Stimulated activated naive CD8-positive, alpha-beta T cell treated with anti-CD3 and anti-CD28 coated beads, Interleukin-15, Interleukin-2, amounts not matched to agents 100 ng/mL and 50 ng/mL, for 24 hours (primary cell): ENCODE results near the gene CDH13.

Source experiments
- H3K27ac Mint-ChIP-seq: one replicate; pipeline ENCODE4 v1.8.0; 2021; ENCODE audit warnings: mild to moderate bottlenecking, mixed read lengths
- H3K27me3 Mint-ChIP-seq: one replicate; pipeline ENCODE4 v1.8.0; 2021; ENCODE audit warnings: mixed read lengths
- H3K36me3 Mint-ChIP-seq: one replicate; pipeline ENCODE4 v1.8.0; 2021; ENCODE audit warnings: low read depth, mixed read lengths
- H3K4me1 Mint-ChIP-seq: one replicate; pipeline ENCODE4 v1.8.0; 2021; ENCODE audit warnings: low read depth, mixed read lengths
- H3K4me3 Mint-ChIP-seq: one replicate; pipeline ENCODE4 v1.8.0; 2021; ENCODE audit warnings: mild to moderate bottlenecking, mixed read lengths
- H3K9me3 Mint-ChIP-seq: one replicate; pipeline ENCODE4 v1.8.0; 2021; ENCODE audit warnings: mixed read lengths

The CDH13 gene

DNA sequence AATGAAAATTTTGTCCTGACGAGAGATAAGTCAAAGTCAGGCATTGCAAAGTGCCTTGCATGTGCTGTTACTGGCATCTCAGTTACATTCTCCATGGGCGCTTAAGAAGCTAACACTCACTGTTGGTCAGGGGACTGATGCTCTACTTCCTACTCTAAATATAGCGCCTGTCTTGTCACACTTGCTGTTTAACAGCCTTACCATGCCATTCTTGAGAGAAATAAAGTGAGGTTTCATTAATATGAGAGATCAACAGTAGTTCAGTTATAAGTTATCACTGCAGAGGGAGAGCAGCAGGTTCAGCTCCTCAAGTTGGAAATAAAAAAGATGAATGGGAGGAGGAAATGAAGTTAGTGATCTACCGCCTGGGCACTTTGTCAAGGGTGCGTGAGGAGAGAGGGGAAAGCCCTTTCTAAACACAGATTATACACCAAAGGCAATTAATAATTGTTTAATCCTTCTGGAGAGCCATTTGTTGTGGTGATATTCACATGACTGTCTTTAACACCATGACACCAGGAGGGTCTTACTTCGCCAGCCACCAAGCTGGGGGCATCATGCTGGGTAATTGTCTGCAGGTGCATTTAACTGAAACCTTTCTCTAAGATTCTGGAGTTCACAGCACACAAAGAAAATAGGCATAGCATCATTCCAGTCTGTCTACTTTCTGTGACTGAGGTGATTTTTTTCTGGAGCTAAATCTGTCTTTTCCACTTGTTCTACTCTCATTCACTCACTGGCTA, 612.4 kb downstream of the CDH13 start:
- peaks cover 5% of the 10 kb centered on the region for H3K9me3 Mint-ChIP-seq
- H3K27ac Mint-ChIP-seq, result no peak overlapping the region
- H3K4me1 Mint-ChIP-seq, result no peaks in the 10 kb centered on the region
- no peaks in the 10 kb centered on the region for H3K27me3 Mint-ChIP-seq
- H3K4me3 Mint-ChIP-seq, result no peak overlapping the region
- H3K36me3 Mint-ChIP-seq, result no peaks in the 10 kb centered on the region

DNA sequence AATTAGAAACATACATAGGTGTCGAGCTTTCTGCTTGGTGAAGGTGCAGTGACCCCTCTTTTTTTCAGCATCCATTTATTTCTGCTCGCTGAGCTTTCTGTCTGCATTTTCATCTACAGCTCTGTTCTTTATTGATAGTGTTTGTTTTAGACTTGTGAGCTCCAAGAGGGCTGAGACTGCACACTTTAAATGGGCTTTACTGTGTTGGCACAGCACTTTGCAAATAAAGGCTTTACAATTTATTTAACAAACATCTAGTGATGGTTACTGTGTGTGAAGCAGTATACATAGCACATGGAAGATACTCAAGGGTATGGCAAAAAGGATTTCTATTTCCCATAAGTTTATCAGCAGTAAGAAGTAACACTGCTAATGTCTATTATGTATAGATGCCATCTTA, 617.3 kb downstream of the CDH13 start:
- H3K27ac Mint-ChIP-seq, result no peak overlapping the region
- no peaks in the 10 kb centered on the region for H3K4me1 Mint-ChIP-seq
- no peaks in the 10 kb centered on the region for H3K9me3 Mint-ChIP-seq
- H3K36me3 Mint-ChIP-seq, result no peaks in the 10 kb centered on the region
- no peaks in the 10 kb centered on the region for H3K27me3 Mint-ChIP-seq
- H3K4me3 Mint-ChIP-seq, result no peak overlapping the region

DNA sequence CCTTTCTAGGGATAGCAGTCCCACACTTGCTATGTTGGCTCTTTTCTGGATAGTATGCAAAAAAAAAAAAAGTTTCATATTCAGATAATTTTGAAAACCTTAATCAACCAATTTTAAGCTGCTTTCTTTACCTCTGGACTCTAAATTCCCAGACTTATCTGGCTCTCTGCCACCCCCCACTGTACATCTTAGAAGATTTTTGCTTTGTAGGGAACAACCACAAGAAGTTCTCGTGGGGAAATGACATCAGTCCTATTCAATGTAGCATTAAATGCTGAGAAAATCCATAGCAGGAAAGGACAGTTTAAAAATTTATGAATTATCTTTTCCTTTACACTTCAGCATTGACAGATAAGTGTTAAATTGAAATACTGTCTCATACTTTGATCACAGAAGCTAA, 618.3 kb downstream of the CDH13 start:
- H3K4me1 Mint-ChIP-seq, result no peaks in the 10 kb centered on the region
- H3K27me3 Mint-ChIP-seq, result no peaks in the 10 kb centered on the region
- no peaks in the 10 kb centered on the region for H3K36me3 Mint-ChIP-seq

DNA sequence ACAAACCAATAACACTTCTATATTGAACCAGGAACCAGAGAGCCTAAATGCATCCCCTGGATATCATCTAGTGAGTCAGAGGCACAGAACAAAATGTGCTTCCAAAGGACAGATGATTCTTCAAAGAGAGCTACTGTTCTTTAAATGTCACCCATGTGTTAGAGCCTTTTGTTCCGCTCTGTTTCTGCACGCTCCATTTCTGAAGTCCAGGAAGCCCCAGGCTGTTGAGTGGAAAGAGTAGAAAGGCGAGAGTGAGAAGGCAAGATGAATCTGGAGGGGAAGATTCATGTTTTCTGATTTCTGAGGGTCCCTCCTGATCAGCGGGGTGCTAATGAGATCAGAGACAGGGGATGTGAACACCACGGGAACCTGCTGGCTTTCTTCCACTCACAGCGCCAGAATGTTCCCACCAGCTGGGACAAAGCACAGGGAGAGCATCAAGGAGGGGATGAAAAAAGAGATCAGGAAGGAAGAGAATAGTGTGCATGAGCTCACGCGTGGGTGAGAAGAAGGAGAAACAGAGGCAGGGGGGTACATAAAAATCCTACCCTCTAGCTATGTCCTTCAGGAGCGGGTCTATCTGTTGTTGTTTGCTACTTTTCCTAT, 621.1 kb downstream of the CDH13 start:
- Mint-ChIP-seq H3K4me1 (no peaks in the 10 kb centered on the region), H3K27me3 (no peaks in the 10 kb centered on the region), H3K36me3 (no peaks in the 10 kb centered on the region), H3K27ac (no peak overlapping the region), H3K9me3 (no peaks in the 10 kb centered on the region), H3K4me3 (no peak overlapping the region)

More for the DNA sequence above, 618.3 kb downstream of the CDH13 start:
- Mint-ChIP-seq H3K27ac (no peak overlapping the region), H3K9me3 (no peaks in the 10 kb centered on the region), H3K4me3 (no peak overlapping the region)

DNA sequence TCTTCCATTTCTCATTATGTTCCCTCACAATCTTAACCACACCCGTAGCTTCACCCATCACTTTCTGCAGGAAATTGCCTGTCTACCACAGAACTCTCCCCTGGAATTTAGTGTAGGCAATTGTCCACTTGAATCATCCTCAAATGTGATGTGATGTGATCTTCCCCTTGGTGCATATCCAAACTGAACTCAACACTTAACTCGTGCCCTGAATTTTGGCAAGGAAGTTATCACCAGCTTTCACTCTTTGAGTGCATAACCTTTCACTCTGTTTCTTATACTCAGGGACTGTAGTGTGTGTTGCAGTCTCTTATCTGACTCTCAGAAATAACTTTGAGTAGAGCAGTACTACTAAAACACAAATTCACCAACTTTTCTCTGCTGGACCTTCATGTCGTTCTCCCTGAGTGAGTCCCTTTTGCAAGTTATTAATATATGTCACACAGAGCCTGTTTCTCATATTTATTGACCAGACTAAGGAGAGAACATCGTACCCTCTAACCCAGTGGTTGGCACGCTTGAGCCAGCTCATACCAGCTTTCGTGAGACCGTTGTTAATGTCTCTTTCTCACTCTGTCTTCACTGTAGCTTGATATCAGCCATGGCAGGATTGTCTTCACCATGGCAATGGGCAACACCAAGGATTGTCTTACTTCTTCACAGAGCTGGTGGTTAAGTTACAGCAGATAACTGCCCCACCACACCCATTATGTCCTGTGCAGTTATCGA, 622.1 kb downstream of the CDH13 start:
- H3K4me1 Mint-ChIP-seq, result no peaks in the 10 kb centered on the region
- H3K9me3 Mint-ChIP-seq, result no peaks in the 10 kb centered on the region
- no peaks in the 10 kb centered on the region for H3K36me3 Mint-ChIP-seq
- H3K4me3 Mint-ChIP-seq, result no peak overlapping the region
- no peaks in the 10 kb centered on the region for H3K27me3 Mint-ChIP-seq
- H3K27ac Mint-ChIP-seq, result no peak overlapping the region

DNA sequence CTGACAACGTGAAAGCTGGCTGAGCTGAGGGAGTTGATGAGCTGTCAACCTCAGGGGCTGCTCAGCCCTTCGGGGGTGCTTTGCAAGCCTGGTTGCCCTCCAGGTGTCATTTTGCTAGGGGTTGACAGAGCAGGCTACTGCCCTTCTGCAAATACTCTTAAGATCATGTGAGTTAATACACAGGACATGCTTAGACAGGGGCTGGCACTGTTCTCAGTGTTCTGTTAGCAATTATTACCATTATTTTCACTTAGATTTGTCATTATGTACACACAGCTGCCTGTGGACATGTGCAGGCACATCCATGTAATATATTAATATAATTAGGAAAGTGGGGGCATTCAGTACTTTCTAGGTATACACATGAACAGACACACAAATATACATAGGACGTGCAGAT, 626.8 kb downstream of the CDH13 start:
- no peaks in the 10 kb centered on the region for H3K36me3 Mint-ChIP-seq
- H3K4me1 Mint-ChIP-seq, result no peaks in the 10 kb centered on the region
- no peak overlapping the region for H3K4me3 Mint-ChIP-seq

DNA sequence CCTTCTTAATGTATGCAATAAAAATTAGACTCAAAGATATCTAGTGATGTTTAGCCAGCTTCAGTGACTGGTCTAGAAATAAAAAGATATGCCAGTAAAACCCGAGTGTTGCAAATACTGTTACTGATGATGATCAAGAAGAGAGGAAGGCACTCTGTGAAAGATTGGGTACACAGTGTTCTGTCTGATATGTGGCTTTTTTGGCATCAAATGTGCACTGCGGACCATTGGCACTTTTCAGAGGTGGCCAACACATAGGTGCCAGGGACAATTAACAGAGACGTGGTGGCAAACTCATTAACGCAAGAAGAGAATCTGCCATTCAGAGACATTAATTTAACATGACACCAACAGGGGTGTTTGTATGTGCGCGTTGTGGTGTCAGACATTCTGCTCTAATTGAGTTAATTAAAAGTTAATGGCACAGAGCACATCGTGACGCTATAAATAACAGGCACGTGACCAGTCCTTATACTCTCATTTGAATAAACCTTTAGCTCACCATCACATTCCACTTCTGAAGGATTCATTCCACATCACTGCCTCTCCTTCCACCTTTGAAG, 631.7 kb downstream of the CDH13 start:
- Mint-ChIP-seq H3K36me3 (no peaks in the 10 kb centered on the region), H3K4me3 (no peak overlapping the region)

More for the DNA sequence above, 626.8 kb downstream of the CDH13 start:
- Mint-ChIP-seq H3K27me3 (no peaks in the 10 kb centered on the region), H3K27ac (no peak overlapping the region), H3K9me3 (peaks cover 3% of the 10 kb centered on the region)

DNA sequence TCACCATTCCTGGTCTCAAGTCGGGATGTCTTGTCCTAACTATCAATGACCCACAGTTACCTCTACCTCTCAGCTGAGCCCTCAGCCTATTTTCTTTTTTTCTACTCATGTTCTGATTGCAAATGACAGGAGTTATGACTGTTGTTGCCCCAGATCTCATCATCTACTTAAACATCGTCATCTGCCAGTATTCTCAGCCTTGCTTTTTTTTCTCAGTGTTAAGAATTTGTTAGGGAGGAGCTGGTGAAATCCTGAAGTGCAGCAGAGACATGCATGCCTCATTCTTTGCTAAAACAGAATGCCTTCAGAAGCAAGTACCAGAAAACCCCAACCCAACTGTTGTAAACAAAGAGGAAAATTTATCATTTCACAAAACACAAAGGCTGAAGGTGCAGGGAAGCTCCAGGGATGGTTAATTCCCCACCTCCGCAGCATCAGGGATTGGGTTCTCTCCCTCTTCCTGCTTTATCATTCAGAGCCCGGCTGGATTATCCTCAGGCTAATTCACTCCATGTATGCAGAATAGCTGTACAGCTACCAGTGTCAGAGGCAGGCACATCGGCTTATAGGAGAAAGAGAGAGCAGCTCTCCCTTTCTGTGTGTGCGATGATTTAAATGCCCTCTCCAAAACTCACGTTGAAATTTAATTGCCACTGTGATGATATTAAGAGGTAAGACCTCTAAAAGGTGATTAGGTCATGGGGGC, 640.2 kb downstream of the CDH13 start:
- H3K27me3 Mint-ChIP-seq, result peaks cover 7% of the 10 kb centered on the region
- H3K4me3 Mint-ChIP-seq, result no peak overlapping the region
- no peaks in the 10 kb centered on the region for H3K36me3 Mint-ChIP-seq
- H3K9me3 Mint-ChIP-seq, result no peaks in the 10 kb centered on the region
- no peak overlapping the region for H3K27ac Mint-ChIP-seq
- H3K4me1 Mint-ChIP-seq, result no peaks in the 10 kb centered on the region

More for the DNA sequence above, 631.7 kb downstream of the CDH13 start:
- no peaks in the 10 kb centered on the region for H3K27me3 Mint-ChIP-seq
- no peaks in the 10 kb centered on the region for H3K4me1 Mint-ChIP-seq
- H3K9me3 Mint-ChIP-seq, result peaks cover 3% of the 10 kb centered on the region
- H3K27ac Mint-ChIP-seq, result no peak overlapping the region

DNA sequence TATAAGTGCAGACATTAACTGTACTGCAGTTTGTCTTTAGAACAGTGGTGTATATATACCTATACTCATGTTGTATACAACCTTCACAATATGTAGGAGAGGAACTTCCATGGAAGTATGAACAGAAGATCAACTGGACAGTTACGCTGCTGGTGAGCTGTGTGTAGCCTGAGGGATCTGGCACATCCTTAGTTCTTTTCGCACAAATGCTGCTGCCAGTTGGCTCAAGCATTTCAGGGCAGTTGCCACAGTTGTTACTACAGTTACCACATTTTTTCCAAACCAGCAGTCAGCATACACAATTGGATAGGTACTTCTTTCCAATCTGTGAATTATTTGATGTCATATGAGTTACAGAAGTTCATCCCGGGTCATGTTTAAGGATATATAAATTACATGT, 641.4 kb downstream of the CDH13 start:
- no peak overlapping the region for H3K4me3 Mint-ChIP-seq
- H3K9me3 Mint-ChIP-seq, result no peaks in the 10 kb centered on the region
- no peak overlapping the region for H3K27ac Mint-ChIP-seq
- H3K4me1 Mint-ChIP-seq, result no peaks in the 10 kb centered on the region
- H3K36me3 Mint-ChIP-seq, result no peaks in the 10 kb centered on the region
- H3K27me3 Mint-ChIP-seq, result peaks cover 7% of the 10 kb centered on the region

DNA sequence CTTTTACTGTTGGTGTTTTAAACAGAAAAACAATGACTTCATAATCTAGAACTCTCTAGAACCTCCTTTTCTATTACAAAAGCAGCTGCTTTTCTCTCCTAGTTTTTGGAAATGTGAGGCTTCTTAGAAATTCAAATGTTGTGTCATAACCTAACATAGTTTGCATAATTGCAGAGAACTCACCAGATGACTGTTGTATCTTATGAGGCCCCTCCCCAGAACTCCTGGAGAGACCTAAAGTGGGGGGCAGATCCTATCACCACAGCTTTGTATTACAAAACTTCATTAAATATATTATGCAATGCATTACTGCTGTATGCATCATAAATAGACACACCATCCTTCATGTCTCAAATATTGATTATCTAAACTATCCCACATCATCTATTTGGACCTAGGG, 642.3 kb downstream of the CDH13 start:
- no peaks in the 10 kb centered on the region for H3K4me1 Mint-ChIP-seq
- H3K36me3 Mint-ChIP-seq, result no peaks in the 10 kb centered on the region
- peaks cover 7% of the 10 kb centered on the region for H3K27me3 Mint-ChIP-seq
- no peak overlapping the region for H3K27ac Mint-ChIP-seq
- H3K9me3 Mint-ChIP-seq, result no peaks in the 10 kb centered on the region
- no peak overlapping the region for H3K4me3 Mint-ChIP-seq

DNA sequence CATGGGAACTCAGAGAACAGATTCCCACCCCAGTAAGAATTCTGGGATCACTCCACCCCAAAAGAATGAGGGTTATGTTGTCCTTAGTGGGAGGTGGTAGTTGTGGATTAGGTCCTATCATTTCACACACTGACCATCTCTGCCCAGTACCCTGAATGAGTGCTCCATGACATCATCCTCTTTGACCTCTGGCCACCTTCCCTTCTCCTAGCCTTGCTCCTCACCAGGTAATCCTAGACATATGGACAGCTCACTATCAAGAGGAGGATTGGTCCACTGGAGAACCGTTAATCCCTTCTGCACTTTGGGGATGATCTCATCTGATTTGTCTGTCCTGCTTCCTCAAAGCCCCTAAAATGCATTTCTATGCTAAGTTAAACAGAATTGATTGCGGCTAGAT, 642.8 kb downstream of the CDH13 start:
- Mint-ChIP-seq H3K4me1 (no peaks in the 10 kb centered on the region), H3K9me3 (no peaks in the 10 kb centered on the region), H3K36me3 (no peaks in the 10 kb centered on the region), H3K27me3 (peaks cover 7% of the 10 kb centered on the region), H3K27ac (no peak overlapping the region), H3K4me3 (no peak overlapping the region)

DNA sequence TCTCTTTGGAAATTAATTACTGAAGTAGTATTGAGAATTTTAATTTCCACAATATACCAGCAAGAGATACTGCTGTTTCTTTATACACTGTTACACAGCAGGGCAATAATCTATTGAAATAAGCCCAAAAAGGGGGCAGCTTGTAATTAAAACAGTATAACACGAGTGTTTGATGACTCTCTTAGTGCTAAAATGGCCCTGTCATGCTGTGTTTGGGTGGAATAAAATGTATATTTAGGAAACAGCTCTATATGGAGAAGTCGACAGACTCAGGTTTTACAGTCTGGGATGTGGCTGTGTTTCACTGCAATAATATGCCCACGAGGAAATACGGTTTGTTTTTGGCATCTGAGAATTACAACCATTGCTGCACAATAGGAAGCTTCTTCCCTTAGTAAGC, 643.3 kb downstream of the CDH13 start:
- H3K36me3 Mint-ChIP-seq, result no peaks in the 10 kb centered on the region
- H3K27ac Mint-ChIP-seq, result no peak overlapping the region
- peaks cover 7% of the 10 kb centered on the region for H3K27me3 Mint-ChIP-seq
- no peaks in the 10 kb centered on the region for H3K4me1 Mint-ChIP-seq
- no peaks in the 10 kb centered on the region for H3K9me3 Mint-ChIP-seq
- H3K4me3 Mint-ChIP-seq, result no peak overlapping the region

DNA sequence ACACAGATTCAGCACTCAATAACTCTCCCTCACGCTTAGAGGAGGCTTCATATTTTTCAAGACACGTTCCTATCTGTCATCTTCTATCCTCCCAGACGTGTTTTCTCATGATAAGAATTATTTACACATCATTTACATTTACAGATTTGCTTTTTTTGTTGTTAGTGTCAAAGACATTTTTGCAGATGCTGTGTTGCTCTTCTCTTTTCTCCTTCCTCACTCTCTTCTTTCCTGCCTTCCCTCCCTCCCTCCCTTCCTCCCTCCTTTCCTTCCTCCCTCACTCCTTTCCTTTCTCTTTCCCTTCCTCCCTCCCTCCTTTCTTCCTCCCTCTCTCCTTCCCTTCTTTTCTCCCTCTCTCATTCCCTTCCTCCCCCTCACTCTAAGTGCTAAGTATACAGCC, 643.9 kb downstream of the CDH13 start:
- Mint-ChIP-seq H3K9me3 (no peaks in the 10 kb centered on the region), H3K27me3 (peaks cover 7% of the 10 kb centered on the region), H3K4me3 (no peak overlapping the region), H3K4me1 (no peaks in the 10 kb centered on the region), H3K36me3 (no peaks in the 10 kb centered on the region), H3K27ac (no peak overlapping the region)

DNA sequence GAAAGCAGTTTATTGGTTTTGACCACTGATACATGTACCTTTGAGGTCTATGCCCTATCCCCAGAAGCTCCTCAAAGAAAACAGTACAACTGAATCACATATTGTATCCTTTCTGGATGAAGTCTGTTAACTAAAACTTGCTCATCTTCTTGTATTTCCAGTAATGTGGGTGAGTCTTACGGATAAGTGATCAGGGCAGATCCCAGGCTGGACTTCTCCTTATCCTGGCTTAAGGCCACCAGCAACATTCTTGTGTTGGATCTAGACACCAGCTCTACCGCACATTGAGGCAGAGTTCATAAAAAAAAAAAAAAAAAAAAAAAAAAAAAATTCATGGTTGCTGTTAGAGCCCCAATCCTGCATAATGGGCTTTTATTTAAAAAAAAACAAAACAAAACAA, 644.4 kb downstream of the CDH13 start:
- Mint-ChIP-seq H3K27ac (no peak overlapping the region), H3K27me3 (peaks cover 7% of the 10 kb centered on the region), H3K36me3 (no peaks in the 10 kb centered on the region), H3K4me3 (no peak overlapping the region), H3K4me1 (no peaks in the 10 kb centered on the region), H3K9me3 (no peaks in the 10 kb centered on the region)
